Nucleus accumbens (tissue), 56 donors: ENCODE data around the gene GPR156.
"Not testable (repeated sequence)": the region's sequence is repeated elsewhere in the genome, so short reads cannot be mapped to it uniquely, and the experiment has no call there.

Experiments
- DNase-seq, 56 donors: peaks; one replicate each; lab custom pipeline; 2025; lab: John Stamatoyannopoulos, UW

Gene GPR156

GRCh38 chr3:120275618-120276017, 9.4 kb downstream of the GPR156 start:
- no peak for DNase-seq

GRCh38 chr3:120274739-120275167, 10.3 kb downstream of the GPR156 start:
- DNase-seq = peak in 1 of 56 donors; percentile 22

DNA sequence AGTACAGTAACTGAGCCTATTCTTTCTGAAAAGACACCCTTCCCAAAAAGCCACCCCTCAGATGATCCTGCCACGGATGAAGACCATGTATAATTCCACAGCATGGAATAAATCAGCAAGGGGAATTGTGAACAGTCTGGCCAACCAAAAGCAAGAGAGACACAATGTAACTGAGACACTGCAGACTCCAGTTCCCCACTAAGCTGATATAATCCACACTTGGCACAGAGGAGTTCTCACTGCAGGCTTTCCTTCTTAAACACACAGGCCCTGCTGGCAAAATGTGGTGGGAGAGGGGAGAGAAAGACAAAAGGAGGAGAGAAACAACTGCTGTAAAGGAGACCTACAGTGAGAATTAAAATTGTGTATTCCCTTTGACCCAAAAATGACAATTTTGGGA, 12.7 kb downstream of the GPR156 start:
- DNase-seq = no peak

DNA sequence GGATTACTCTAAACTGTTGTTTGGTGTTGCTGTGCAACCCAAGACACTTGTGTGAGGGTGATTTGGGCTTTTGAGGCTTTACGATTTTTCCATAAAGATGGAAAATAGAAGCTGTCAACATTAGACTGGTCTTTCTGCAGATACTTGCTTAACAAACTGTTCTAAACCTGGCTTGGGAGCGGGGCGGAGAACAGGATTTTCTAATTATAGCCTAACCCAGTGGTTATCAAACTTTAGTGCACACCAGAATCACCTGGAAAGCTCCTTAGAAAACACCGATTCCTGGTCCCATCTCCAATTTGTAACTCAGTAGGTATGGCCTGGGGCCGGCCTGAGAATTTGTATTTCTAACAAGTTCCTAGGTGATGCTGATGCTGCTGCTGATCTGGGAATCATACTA, 19.0 kb downstream of the GPR156 start:
- DNase-seq = no peak

- DNase-seq = no peak
Measured at GRCh38 chr3:120264963-120265362, 20.1 kb downstream of the GPR156 start.

GRCh38 chr3:120263792-120264191, 21.2 kb downstream of the GPR156 start:
- no peak for DNase-seq

- DNase-seq = no peak
Measured at GRCh38 chr3:120258009-120258408, 27.0 kb downstream of the GPR156 start.

GRCh38 chr3:120245386-120245785, 39.6 kb downstream of the GPR156 start:
- no peak for DNase-seq

GRCh38 chr3:120244834-120245225, 40.2 kb downstream of the GPR156 start:
- peak in 1 of 56 donors; percentile 4 for DNase-seq

DNA sequence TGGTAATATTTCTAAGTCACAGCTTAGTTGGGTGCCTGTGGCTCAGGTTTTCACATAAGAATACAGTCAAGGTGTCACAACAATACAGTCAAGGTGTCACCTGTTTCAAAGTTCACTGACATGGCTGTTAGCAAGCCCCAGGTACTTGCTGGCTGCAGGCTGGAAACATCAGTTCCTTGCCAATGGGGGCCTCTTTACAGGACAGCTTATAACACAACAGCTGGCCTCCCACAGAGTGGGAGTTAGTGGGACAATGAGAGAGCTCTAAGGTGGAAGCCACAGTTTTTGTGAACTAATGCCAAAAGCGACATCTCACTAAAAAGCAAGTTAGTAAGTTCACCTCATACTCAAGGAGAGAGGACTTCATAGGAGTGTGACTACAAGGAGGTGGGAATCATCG, 45.4 kb downstream of the GPR156 start:
- no peak for DNase-seq

DNA sequence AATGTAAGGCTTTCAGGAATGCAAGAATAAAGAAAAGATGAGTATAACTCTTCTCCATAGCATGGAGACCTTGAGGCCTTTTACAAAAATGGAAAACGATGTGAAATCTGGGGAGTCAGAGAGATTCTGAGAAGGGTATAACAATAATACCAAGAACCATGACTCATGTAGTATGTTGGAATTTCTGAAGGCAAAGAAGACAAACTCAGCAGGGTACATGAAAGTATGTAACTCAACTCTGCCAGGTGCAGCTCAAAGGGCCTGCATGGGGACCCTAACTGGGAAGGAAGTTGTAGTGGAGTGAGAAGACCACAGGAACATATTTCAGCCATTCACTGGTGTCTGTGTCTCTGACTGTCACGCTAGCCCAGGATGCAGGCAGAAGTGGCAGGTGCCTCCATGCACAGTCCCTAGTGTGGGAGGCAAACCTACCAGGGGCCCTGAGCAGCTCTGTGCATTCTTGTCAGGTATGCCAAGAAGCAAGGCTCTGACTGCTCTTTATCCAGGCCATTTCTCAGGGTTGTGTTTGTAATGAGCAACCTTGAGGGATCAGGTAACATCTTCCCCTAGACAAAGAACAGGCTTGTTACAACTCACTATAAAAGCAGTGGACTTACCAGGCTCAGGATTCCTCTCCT, 57.2 kb downstream of the GPR156 start:
- DNase-seq = no peak

DNA sequence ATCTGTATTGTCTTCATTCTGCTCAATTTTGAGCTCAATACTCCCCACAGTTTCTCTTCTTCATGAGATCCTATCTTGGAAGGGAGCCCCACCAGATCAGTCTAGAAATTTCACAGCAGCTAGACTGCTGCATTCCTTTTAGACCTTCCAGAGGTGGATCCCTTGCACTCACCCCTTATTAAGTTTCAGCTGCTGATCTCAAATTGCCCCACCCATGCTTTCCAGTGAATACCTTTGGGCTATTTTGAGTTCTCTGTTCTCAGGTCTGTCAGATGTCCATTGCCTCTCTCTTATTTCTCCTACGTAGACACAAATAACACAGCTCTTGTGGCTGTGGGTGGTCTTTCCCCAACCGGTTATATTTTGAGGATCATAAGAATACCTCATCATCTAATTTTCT, 60.8 kb downstream of the GPR156 start:
- no peak for DNase-seq

DNA sequence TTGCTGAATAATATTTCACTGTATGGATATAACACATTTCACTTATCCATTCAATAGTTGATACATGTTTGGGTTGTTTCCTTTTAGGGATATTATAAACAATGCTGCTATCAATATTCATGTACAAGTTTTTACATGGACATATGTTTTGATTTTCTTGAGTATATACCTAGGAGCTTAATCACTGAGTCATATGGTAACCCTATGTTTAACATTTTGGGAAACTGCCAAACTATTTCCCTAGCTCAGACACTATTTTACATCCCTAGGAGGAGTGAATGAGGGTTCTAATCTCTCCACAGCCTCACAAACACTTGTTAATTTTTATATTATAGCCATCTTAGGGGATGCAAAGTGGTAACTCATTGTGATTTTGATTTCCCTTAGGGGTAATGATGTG, 66.0 kb downstream of the GPR156 start:
- no peak for DNase-seq

GRCh38 chr3:120216633-120217032, 68.4 kb downstream of the GPR156 start:
- DNase-seq = not testable (repeated sequence)

GRCh38 chr3:120214176-120214575, 70.8 kb downstream of the GPR156 start:
- no peak for DNase-seq

DNA sequence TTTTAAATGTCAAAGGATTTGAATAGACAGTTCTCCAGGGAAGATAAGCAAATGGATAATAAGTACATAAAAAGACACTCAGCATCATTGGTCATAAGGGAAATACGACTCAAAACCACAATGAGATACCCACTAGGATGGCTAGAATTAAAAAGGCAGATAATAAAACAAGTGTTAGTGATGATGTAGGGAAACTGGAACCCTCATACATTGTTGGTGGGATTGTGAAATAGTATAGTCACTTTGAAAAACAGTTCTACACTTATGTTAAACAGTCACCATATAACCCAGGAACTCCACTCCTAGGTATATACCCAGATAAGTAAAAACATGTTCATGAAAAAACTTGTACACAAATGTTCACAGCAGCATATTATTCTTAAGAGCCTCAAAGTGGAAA, 72.5 kb downstream of the GPR156 start:
- DNase-seq = no peak

DNA sequence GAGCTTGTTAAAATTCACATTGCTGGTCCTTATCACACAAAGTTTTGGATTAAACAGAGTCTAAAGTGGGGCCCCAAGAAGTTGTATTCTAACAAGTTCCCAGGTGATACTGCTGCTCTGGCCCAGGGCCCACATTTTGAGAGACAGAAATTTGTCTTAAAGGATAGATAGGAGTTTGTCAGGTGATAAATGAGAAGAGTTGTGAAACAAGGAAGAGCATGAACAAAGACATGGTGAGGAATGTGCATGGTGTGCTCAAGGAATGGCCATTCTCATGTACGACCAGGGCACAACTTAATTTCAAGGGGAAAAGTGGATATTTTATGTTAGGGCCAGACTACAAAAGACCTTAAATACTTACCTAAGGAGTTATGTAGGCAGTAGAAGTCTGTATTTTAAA, 75.6 kb downstream of the GPR156 start:
- no peak for DNase-seq

- no peak for DNase-seq
Measured at GRCh38 chr3:120204338-120204737, 80.7 kb downstream of the GPR156 start.

- no peak for DNase-seq
Measured at GRCh38 chr3:120203621-120204020, 81.4 kb downstream of the GPR156 start.

GRCh38 chr3:120203016-120203415, 82.0 kb downstream of the GPR156 start:
- DNase-seq = peak in 1 of 56 donors; percentile 14

- DNase-seq = no peak
Measured at GRCh38 chr3:120202363-120202762, 82.7 kb downstream of the GPR156 start.

DNA sequence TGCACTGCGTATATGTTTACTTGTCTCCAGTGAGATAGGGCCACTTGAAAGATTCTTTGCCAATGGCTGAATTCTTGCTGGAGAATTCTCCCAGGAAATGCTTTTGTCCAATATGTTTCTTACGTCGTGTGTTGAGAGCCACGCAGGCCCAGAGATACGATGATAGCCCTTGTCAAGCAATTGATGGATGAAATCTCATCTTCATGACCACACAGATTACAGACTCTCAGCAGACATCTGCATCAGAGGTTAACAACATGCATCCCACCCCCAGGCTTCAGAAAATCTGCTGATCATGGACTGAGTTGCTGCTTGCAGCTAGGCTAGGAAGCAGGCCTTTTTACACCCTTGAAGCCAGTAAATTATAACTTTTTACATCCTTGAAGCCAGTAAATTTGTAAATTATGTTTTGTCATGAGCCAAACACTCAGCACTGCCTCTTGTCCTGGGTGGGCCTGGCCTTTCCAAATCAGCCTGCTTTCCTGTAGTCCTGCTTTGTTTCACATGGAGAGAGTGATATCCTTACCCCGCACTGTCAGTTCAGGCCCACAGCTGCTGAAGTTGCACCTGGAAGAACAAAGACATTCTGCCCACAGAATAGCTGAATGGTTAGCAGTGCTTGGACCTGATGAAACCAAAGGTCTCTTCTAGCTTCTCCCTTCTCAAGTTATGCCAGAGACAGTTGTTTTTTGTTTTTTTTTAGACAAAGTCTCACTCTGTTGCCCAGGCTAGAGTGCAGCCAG, 84.4 kb downstream of the GPR156 start:
- no peak for DNase-seq
